Mesenchymal stem cell (in vitro differentiated cells and primary cell): ENCODE measurements around the gene SDCBP2.
"Not testable (repeated sequence)": the region's sequence is repeated elsewhere in the genome, so short reads cannot be mapped to it uniquely, and the experiment has no call there.

Experiments used
- DNase-seq: peaks from one replicate; pipeline ENCODE4 v3.0.0-alpha.2; 2013
- H2AFZ ChIP-seq: one replicate; pipeline ENCODE4 v1.6.1; 2013; ENCODE audit warnings: low read depth, mild to moderate bottlenecking, control low read depth, inconsistent platforms, low read length, moderate library complexity
- H2AK5ac ChIP-seq: 2 replicates; pipeline ENCODE4 v1.6.1; 2013; ENCODE audit warnings: low read length, moderate library complexity, mild to moderate bottlenecking, inconsistent platforms; ENCODE audit not compliant: severe bottlenecking
- H2BK120ac ChIP-seq: one replicate; pipeline ENCODE4 v1.6.1; 2013; ENCODE audit warnings: low read depth, mild to moderate bottlenecking, inconsistent platforms, low read length, moderate library complexity
- H2BK12ac ChIP-seq, 2 experiments: one replicate each; pipeline ENCODE4 v1.6.1; 2013; ENCODE audit warnings: inconsistent platforms in 2 of 2, low read length in 2 of 2, mild to moderate bottlenecking in 2 of 2, moderate library complexity in 2 of 2, control low read depth in 1 of 2
- H2BK15ac ChIP-seq: one replicate; pipeline ENCODE4 v1.6.1; 2013; ENCODE audit warnings: mild to moderate bottlenecking, low read depth, inconsistent platforms; ENCODE audit not compliant: poor library complexity, severe bottlenecking
- H2BK5ac ChIP-seq: 2 replicates; pipeline ENCODE4 v1.6.1; 2013; ENCODE audit warnings: low read depth, mild to moderate bottlenecking, low read length, control low read depth, inconsistent platforms; ENCODE audit not compliant: poor library complexity, severe bottlenecking
- H3K14ac ChIP-seq, 2 experiments: one replicate each; pipeline ENCODE4 v1.6.1; 2013; ENCODE audit warnings: inconsistent platforms in 2 of 2, low read length in 2 of 2, control low read depth in 1 of 2, mild to moderate bottlenecking in 1 of 2, moderate library complexity in 1 of 2
- H3K18ac ChIP-seq, 2 experiments: one replicate each; pipeline ENCODE4 v1.6.1; 2013; ENCODE audit warnings: inconsistent platforms in 2 of 2, low read length in 2 of 2, control low read depth in 1 of 2, low read depth in 1 of 2, mild to moderate bottlenecking in 1 of 2
- H3K23ac ChIP-seq, 2 experiments: one replicate each; pipeline ENCODE4 v1.6.1; 2013; ENCODE audit warnings: inconsistent platforms in 2 of 2, low read length in 2 of 2, mild to moderate bottlenecking in 2 of 2, moderate library complexity in 2 of 2, control low read depth in 1 of 2
- H3K27ac ChIP-seq: 2 replicates; pipeline ENCODE4 v1.5.1; 2013; ENCODE audit warnings: mild to moderate bottlenecking, moderate library complexity, low read length, control low read depth, inconsistent platforms; ENCODE audit not compliant: poor library complexity, severe bottlenecking
- H3K27me3 ChIP-seq, 2 experiments: 2 replicates each; pipeline versions ENCODE4 v1.6.1 to v1.7.0; 2013; ENCODE audit warnings: low read length in 2 of 2, mild to moderate bottlenecking in 2 of 2, moderate library complexity in 2 of 2, control low read depth in 1 of 2, inconsistent platforms in 1 of 2; ENCODE audit not compliant: control insufficient read depth in 1 of 2, insufficient read depth in 1 of 2
- H3K36me3 ChIP-seq, 2 experiments: 2 replicates each; pipeline versions ENCODE4 v1.6.1 to v1.7.0; 2013; ENCODE audit warnings: low read length in 2 of 2, control low read depth in 1 of 2, inconsistent platforms in 1 of 2, low read depth in 1 of 2, mild to moderate bottlenecking in 1 of 2; ENCODE audit not compliant: insufficient read depth in 2 of 2, control insufficient read depth in 1 of 2
- H3K4ac ChIP-seq, 2 experiments: one replicate each; pipeline ENCODE4 v1.6.1; 2013; ENCODE audit warnings: inconsistent platforms in 2 of 2, low read length in 2 of 2, mild to moderate bottlenecking in 2 of 2, moderate library complexity in 2 of 2, control low read depth in 1 of 2, low read depth in 1 of 2
- H3K4me1 ChIP-seq: 2 replicates; pipeline ENCODE4 v1.6.1; 2013; ENCODE audit warnings: low read depth, low read length, control low read depth; ENCODE audit not compliant: control insufficient read depth, insufficient read depth
- H3K4me2 ChIP-seq: 2 replicates; pipeline ENCODE4 v1.6.1; 2013; ENCODE audit warnings: low read length, mild to moderate bottlenecking, inconsistent platforms; ENCODE audit not compliant: poor library complexity, severe bottlenecking
- H3K4me3 ChIP-seq, 2 experiments: 2 replicates each; pipeline versions ENCODE4 v1.5.1 to v1.7.0; 2013; ENCODE audit warnings: low read length in 2 of 2, mild to moderate bottlenecking in 2 of 2, control low read depth in 1 of 2, low read depth in 1 of 2; ENCODE audit not compliant: insufficient read depth in 1 of 2
- H3K79me1 ChIP-seq: replicated peaks from 2 replicates; pipeline ENCODE4 v1.6.1; 2013; ENCODE audit warnings: mild to moderate bottlenecking, control low read depth, low read length, inconsistent platforms; ENCODE audit not compliant: poor library complexity, severe bottlenecking
- H3K9ac ChIP-seq: 2 replicates; pipeline ENCODE4 v1.7.0; 2013; ENCODE audit warnings: mild to moderate bottlenecking, low read length, moderate library complexity
- H3K9me3 ChIP-seq: 2 replicates; pipeline ENCODE4 v1.7.0; 2013; ENCODE audit warnings: mild to moderate bottlenecking, low read length; ENCODE audit not compliant: control insufficient read depth
- H4K8ac ChIP-seq: one replicate; pipeline ENCODE4 v1.6.1; 2013; ENCODE audit warnings: inconsistent platforms, mild to moderate bottlenecking, low read length, moderate library complexity
- H4K91ac ChIP-seq: one replicate; pipeline ENCODE4 v1.6.1; 2013; ENCODE audit warnings: mild to moderate bottlenecking, low read length, inconsistent platforms
- WGBS: methylation state at CpG from one replicate; pipeline ENCODE4 v1.1.7; 2013; ENCODE audit warnings: mixed read lengths; 5-methylcytosine and 5-hydroxymethylcytosine counted together

SDCBP2 gene

DNA sequence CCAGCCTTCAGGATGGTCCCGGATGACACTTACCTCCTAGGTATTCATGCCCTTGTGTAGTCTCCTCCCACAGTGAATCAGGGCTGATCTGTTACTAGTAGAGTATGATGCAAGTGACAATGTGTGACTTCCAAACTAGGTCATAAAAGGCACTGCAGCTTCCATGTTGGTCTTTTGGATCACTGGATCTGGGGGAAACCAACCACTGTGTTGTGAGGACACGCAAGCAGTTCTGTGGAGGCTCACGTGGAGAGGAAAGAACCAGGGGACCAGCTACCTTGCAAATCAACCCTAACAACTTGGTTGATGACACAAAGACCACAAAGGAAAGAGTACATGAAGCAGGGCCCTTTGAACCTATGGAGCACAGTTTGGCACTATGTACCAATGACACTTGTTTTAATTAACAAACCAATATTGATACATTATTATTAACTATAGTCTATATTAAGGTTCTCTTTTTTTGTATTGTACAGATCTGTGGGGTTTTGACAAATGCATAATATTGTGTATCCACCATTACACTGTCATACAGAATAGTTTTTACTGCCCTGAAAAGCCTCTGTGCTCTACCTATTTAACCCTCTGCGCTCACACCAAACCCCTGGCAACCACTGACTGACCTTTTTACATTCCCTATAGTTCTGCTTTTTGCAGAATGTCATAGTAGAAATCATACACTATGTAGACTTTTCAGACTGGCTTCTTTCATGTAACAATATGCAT is 16.3 kb upstream of the SDCBP2 start:
- 89% methylated on average over 4 of the region's 4 CpGs for WGBS

GRCh38 chr20:1343446-1344124 is 14.6 kb upstream of the SDCBP2 start:
- H3K4me2 ChIP-seq, H3K36me3 ChIP-seq, H3K4ac ChIP-seq, H3K9ac ChIP-seq, H3K9me3 ChIP-seq, H2BK120ac ChIP-seq, H3K79me1 ChIP-seq, H4K91ac ChIP-seq, H3K27me3 ChIP-seq, H2BK15ac ChIP-seq, H2AFZ ChIP-seq, H4K8ac ChIP-seq, H2AK5ac ChIP-seq, H3K4me3 ChIP-seq, H3K18ac ChIP-seq, H2BK12ac ChIP-seq, H3K23ac ChIP-seq, H3K14ac ChIP-seq, H3K4me1 ChIP-seq, DNase-seq, H2BK5ac ChIP-seq, H3K27ac ChIP-seq: not testable (repeated sequence)
- WGBS, result 90% methylated on average over 7 of the region's 8 CpGs

More for the DNA sequence above, 16.3 kb upstream of the SDCBP2 start:
- H3K27me3 ChIP-seq, result no peaks in the 10 kb centered on the region
- no peak overlapping the region for H4K8ac ChIP-seq
- no peak for DNase-seq
- H3K9ac ChIP-seq, result no peak overlapping the region
- H3K9me3 ChIP-seq, result peaks cover 20% of the 10 kb centered on the region
- no peak overlapping the region for H3K27ac ChIP-seq
- no peak overlapping the region for H2AK5ac ChIP-seq
- no peak overlapping the region for H3K14ac ChIP-seq
- H3K4me2 ChIP-seq, result no peak overlapping the region
- no peaks in the 10 kb centered on the region for H3K4me1 ChIP-seq
- H4K91ac ChIP-seq, result no peak overlapping the region
- no peak overlapping the region for H2BK5ac ChIP-seq
- H2BK120ac ChIP-seq, result no peak overlapping the region
- no peak overlapping the region for H3K4ac ChIP-seq
- H3K23ac ChIP-seq, result no peak overlapping the region
- H2AFZ ChIP-seq, result no peak overlapping the region
- peaks cover 5% of the 10 kb centered on the region for H3K79me1 ChIP-seq
- no peak overlapping the region for H2BK15ac ChIP-seq
- no peak overlapping the region for H3K18ac ChIP-seq
- H3K4me3 ChIP-seq, result no peak overlapping the region
- H2BK12ac ChIP-seq, result no peak overlapping the region
- H3K36me3 ChIP-seq, result peaks cover 3 to 5% of the 10 kb centered on the region in 2 experiments

DNA sequence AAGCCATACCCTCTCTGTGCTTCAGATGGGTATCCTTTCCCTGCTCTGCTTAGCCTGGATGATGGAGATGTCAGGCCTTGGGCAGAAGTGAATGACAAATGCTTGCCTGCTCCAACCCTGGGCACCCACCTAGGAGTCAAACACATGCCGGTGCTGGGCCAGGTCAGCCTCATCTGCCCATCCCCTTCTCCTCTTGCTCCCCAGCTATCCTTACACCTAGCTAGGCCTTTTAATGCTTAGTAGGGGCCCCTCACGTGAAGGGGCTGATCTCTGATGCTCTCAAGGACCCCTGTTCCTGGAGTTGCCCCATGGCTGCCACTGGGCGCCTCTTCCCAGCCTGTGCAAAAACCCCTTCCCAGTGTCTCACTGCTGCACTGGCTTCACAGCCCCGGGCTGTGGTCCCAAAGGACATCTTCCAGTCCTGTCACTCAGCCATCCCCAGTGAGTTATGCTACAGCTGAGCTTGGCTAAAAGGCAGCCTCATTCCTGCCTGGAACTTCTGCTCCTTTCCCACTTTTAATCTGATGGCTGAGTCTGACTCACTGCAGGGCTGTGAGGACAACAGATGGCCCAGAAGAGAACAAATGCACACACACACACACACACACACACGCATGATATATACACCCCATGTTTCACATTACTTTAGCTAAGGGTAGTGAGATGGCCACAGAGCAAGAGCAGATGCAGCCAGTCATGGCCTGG is 12.8 kb upstream of the SDCBP2 start:
- H4K91ac ChIP-seq, result no peak overlapping the region
- DNase-seq, result peak; percentile 95
- H3K9ac ChIP-seq, result no peak overlapping the region
- H2BK5ac ChIP-seq, result no peak overlapping the region
- H3K18ac ChIP-seq, result peak overlapping the region; percentile 25 to 81
- peaks cover 0 to 5% of the 10 kb centered on the region in 2 experiments for H3K36me3 ChIP-seq
- H3K9me3 ChIP-seq, result peaks cover 2% of the 10 kb centered on the region
- H3K23ac ChIP-seq, result no peak overlapping the region
- H4K8ac ChIP-seq, result peak overlapping the region; percentile 22
- H3K4me2 ChIP-seq, result no peak overlapping the region
- no peak overlapping the region for H2AK5ac ChIP-seq
- H3K79me1 ChIP-seq, result peaks cover 19% of the 10 kb centered on the region
- peak overlapping the region in 1 of 2 experiments; percentile 37 for H2BK12ac ChIP-seq
- peak overlapping the region in 1 of 2 experiments; percentile 6 for H3K14ac ChIP-seq
- H2BK120ac ChIP-seq, result no peak overlapping the region
- H3K27me3 ChIP-seq, result no peaks in the 10 kb centered on the region
- H3K4me1 ChIP-seq, result peaks cover 4% of the 10 kb centered on the region
- H3K4ac ChIP-seq, result no peak overlapping the region
- WGBS, result 65% methylated on average over 5 of the region's 5 CpGs
- H3K4me3 ChIP-seq, result no peak overlapping the region
- peak overlapping the region; percentile 45 for H2BK15ac ChIP-seq
- H2AFZ ChIP-seq, result no peak overlapping the region
- H3K27ac ChIP-seq, result no peak overlapping the region

GRCh38 chr20:1338801-1339200 is 9.9 kb upstream of the SDCBP2 start:
- H4K91ac ChIP-seq, result no peak overlapping the region
- H3K79me1 ChIP-seq, result peaks cover 30% of the 10 kb centered on the region
- H4K8ac ChIP-seq, result no peak overlapping the region
- H2BK12ac ChIP-seq, result no peak overlapping the region
- no peak overlapping the region for H3K23ac ChIP-seq
- no peak overlapping the region for H3K18ac ChIP-seq
- no peak overlapping the region for H3K4me3 ChIP-seq
- H2BK5ac ChIP-seq, result no peak overlapping the region
- no peak overlapping the region for H3K4ac ChIP-seq
- no peak overlapping the region for H3K9ac ChIP-seq
- H3K36me3 ChIP-seq, result peaks cover 5 to 10% of the 10 kb centered on the region in 2 experiments
- H3K27me3 ChIP-seq, result no peaks in the 10 kb centered on the region
- no peak overlapping the region for H2AK5ac ChIP-seq
- H2BK15ac ChIP-seq, result no peak overlapping the region
- no peak overlapping the region for H3K27ac ChIP-seq
- no peak overlapping the region for H3K4me2 ChIP-seq
- no peak overlapping the region for H3K14ac ChIP-seq
- no peaks in the 10 kb centered on the region for H3K9me3 ChIP-seq
- WGBS, result 98% methylated on average over 3 of the region's 4 CpGs
- no peak overlapping the region for H2BK120ac ChIP-seq
- no peak overlapping the region for H2AFZ ChIP-seq
- DNase-seq, result no peak
- H3K4me1 ChIP-seq, result peaks cover 4% of the 10 kb centered on the region
